Chondrocyte (in vitro differentiated cells): ENCODE data around the gene MAP3K7. TPM values are rescaled to one million over a fixed set of nuclear protein-coding genes. Genes with fewer than 3 reads are reported as not detected.

Experiments
- DNase-seq: peaks from one replicate; pipeline ENCODE4 v3.0.0; 2021; ENCODE audit warnings: mixed read lengths, low spot score
- H3K27ac Mint-ChIP-seq: one replicate; pipeline ENCODE4 v1.8.0; 2021; ENCODE audit warnings: mild to moderate bottlenecking, moderate library complexity, mixed read lengths; ENCODE audit not compliant: unreplicated experiment
- H3K27me3 Mint-ChIP-seq: 2 replicates; pipeline ENCODE4 v1.8.0; 2021; ENCODE audit warnings: low read depth, mixed read lengths
- H3K36me3 Mint-ChIP-seq: 2 replicates; pipeline ENCODE4 v1.8.0; 2021; ENCODE audit warnings: low read depth, mixed read lengths
- H3K4me1 Mint-ChIP-seq: 2 replicates; pipeline ENCODE4 v1.8.0; 2021; ENCODE audit warnings: low read depth, mild to moderate bottlenecking, mixed read lengths
- H3K4me3 Mint-ChIP-seq: one replicate; pipeline ENCODE4 v1.8.0; 2021; ENCODE audit warnings: mild to moderate bottlenecking, moderate library complexity, mixed read lengths; ENCODE audit not compliant: unreplicated experiment
- H3K9me3 Mint-ChIP-seq: 2 replicates; pipeline ENCODE4 v1.8.0; 2021; ENCODE audit warnings: low read depth, mixed read lengths
- total RNA-seq: library from RNA; stranded (reverse); gene quantifications from 3 replicates; pipeline ENCODE4 v1.2.1, GENCODE V29; 2021
- TF ChIP-seq, protein P1 (sequence below): fragments of 200-600 bp; sonication (generic); IDR thresholded peaks from 2 replicates; pipeline ENCODE4 v1.5.0; 2021; ENCODE audit warnings: antibody characterized with exemption, mild to moderate bottlenecking, moderate library complexity

MAP3K7 gene
- total RNA-seq, 1 donor from 2014 or later, result 25.2 TPM

DNA sequence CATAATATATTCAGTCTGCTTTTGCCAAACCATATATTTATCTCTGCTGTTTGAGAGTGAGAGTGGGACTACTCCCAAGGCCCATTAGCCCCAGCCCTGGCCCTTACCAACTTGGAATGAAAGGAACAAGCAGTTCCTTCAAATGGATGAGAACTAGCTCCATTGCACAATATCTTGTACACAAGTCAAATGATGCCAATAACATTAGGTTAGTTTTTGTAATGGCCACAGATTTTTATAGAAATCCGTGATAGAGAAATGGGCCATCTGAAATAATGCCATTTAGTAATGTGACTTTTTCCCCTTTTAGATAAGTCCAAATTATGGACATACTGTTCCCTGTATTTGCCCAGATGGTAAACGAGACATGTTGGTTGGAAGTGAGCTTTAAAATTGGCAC, 117.0 kb downstream of the MAP3K7 start:
- H3K36me3 Mint-ChIP-seq, result no peaks in the 10 kb centered on the region
- no peaks in the 10 kb centered on the region for H3K9me3 Mint-ChIP-seq
- H3K27me3 Mint-ChIP-seq, result no peaks in the 10 kb centered on the region
- no peak overlapping the region for H3K4me3 Mint-ChIP-seq
- TF ChIP-seq, protein P1, sequence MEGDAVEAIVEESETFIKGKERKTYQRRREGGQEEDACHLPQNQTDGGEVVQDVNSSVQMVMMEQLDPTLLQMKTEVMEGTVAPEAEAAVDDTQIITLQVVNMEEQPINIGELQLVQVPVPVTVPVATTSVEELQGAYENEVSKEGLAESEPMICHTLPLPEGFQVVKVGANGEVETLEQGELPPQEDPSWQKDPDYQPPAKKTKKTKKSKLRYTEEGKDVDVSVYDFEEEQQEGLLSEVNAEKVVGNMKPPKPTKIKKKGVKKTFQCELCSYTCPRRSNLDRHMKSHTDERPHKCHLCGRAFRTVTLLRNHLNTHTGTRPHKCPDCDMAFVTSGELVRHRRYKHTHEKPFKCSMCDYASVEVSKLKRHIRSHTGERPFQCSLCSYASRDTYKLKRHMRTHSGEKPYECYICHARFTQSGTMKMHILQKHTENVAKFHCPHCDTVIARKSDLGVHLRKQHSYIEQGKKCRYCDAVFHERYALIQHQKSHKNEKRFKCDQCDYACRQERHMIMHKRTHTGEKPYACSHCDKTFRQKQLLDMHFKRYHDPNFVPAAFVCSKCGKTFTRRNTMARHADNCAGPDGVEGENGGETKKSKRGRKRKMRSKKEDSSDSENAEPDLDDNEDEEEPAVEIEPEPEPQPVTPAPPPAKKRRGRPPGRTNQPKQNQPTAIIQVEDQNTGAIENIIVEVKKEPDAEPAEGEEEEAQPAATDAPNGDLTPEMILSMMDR, result no peak
- DNase-seq, result no peak
- H3K4me1 Mint-ChIP-seq, result peaks cover 15% of the 10 kb centered on the region
- H3K27ac Mint-ChIP-seq, result no peak overlapping the region

DNA sequence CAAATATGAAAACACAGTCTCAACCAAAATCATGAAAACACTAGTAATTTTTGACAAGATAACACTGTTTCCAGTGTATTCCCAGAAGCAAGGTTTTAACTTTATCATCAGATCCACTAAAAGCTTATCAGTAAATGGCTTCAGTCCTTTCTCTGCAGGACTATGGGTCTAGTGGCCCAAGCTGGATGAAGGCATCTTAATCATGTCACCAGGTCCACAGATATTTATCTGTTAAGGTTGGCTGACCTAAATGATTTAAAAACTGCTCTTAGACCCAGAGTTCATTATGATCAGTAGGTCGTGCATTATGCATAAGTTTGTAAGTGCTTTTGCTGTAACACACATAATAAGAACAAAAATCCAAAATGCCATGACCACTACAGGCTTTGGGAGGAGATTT, 118.0 kb downstream of the MAP3K7 start:
- TF ChIP-seq, protein P1, result no peak
- Mint-ChIP-seq H3K36me3 (no peaks in the 10 kb centered on the region), H3K4me3 (no peak overlapping the region), H3K27ac (no peak overlapping the region), H3K9me3 (no peaks in the 10 kb centered on the region), H3K4me1 (peaks cover 15% of the 10 kb centered on the region), H3K27me3 (no peaks in the 10 kb centered on the region)
- DNase-seq, result no peak

DNA sequence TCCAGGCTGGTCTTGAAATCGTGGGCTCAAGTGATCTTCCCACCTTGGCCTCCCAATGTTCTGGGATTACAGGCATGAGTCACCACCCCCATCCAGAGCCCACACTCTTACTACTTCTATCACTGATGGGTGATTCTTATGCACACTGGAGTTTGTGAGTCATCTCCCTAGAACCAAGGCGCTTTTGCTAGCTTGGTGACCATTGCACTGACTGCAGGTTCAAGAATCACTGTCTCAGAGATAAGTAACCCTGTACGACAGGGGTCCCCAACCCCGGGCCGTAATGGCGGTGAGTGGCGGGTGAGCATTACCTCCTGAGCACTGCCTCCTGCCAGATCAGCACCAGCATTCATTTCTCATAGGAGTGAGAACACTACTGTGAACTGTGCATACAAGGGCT, 118.8 kb downstream of the MAP3K7 start:
- no peak for DNase-seq
- Mint-ChIP-seq H3K27ac (no peak overlapping the region), H3K36me3 (no peaks in the 10 kb centered on the region), H3K27me3 (no peaks in the 10 kb centered on the region), H3K4me3 (no peak overlapping the region), H3K4me1 (peaks cover 9% of the 10 kb centered on the region), H3K9me3 (no peaks in the 10 kb centered on the region)
- TF ChIP-seq, protein P1, result no peak

DNA sequence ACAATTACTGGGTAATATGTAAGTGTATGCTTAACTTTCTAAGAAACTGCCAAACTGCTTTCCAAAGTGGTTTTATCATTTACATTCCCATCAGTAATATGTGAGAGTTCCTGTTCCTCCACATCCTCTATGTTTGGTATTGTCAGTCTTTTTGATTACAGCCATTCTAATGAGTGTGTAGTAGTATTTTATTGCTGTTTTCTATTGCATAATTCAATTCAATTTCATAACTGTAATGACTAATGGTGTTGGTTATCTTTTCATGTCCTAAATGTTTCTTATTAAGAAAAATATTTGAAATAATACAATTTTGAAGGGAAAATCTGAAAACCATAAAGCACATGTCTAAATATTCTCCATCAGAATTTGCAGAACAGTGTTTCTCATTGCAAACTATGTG, 119.3 kb downstream of the MAP3K7 start:
- Mint-ChIP-seq H3K4me3 (no peak overlapping the region), H3K36me3 (no peaks in the 10 kb centered on the region), H3K4me1 (peaks cover 9% of the 10 kb centered on the region), H3K9me3 (no peaks in the 10 kb centered on the region), H3K27ac (no peak overlapping the region), H3K27me3 (no peaks in the 10 kb centered on the region)
- no peak for DNase-seq
- TF ChIP-seq, protein P1, result no peak

DNA sequence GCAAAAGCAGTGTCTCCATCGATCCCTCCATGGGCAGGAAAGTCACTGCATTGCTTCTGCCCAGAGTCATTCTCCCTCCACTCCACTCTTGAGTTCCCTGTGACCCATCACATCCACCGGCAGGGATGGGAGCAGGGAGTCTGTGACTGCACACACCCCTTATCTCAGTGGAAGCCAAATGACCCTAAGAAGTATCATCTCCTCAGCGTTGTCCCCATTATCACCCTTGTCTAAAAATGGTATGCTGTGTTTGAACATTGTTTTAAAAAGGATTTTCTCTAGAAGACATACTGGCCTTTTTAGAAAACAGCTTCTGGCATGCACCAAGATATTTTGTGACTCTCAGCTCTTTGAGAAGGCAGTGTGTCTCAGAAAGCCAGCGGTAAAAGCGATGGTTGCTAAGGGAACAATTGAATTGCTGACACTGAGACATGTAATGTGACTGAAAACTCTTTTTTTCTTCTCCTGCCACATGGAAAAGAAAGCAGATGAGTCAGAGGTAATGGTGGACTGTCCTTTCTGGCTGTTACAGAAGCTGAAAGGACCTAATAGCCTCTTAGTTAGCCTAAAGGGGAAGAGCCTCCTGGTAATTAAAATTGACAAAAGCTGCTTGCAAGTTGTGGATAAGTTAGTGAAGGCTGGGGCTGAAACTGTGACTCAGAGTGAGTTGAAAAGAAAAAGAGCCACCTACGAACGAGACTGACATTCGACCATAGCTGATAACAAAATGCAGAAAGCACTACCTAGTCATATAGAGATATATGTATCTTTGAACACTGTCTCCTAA, 120.5 kb downstream of the MAP3K7 start:
- Mint-ChIP-seq H3K4me3 (no peak overlapping the region), H3K27ac (peak overlapping the region; percentile 84), H3K36me3 (no peaks in the 10 kb centered on the region), H3K9me3 (no peaks in the 10 kb centered on the region), H3K27me3 (no peaks in the 10 kb centered on the region), H3K4me1 (peaks cover 9% of the 10 kb centered on the region)
- TF ChIP-seq, protein P1, result no peak
- DNase-seq, result no peak
